DMS53 treated with DMSO at 0.1 percent for 48 hours (cell line): ENCODE data around the gene OR10G7.

Source experiments
- DNase-seq: peaks from one replicate; lab custom pipeline; 2025; ENCODE audit not compliant: unreplicated experiment; lab: John Stamatoyannopoulos, UW

The OR10G7 gene, protein sequence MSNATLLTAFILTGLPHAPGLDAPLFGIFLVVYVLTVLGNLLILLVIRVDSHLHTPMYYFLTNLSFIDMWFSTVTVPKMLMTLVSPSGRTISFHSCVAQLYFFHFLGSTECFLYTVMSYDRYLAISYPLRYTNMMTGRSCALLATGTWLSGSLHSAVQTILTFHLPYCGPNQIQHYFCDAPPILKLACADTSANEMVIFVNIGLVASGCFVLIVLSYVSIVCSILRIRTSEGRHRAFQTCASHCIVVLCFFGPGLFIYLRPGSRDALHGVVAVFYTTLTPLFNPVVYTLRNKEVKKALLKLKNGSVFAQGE

DNA sequence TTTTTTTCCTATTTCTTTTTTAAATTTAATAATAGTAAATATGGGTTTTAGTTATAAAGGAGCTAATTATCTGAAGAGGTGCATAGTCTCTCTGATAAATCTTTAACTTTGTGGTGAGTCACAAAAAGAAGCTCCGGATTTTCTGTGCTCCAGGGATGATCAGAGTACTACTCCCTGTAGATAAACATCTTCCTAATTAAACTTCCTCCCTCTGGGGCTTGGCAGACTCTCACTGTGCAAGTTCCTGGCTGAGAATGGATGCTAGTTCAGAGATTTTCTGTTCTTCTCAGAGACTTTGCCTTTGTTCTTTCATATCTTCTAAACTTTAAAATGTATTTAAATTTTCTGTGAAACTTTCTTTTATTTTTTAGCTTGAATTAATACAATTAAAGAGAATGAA is at the start of gene OR10G7:
Gene OR10G7 (minus strand): TSS at position 72 of the 400 bp plus-strand sequence. CDS start 2,324 bp downstream, outside the sequence.
- DNase-seq, result peak; percentile 1

DNA sequence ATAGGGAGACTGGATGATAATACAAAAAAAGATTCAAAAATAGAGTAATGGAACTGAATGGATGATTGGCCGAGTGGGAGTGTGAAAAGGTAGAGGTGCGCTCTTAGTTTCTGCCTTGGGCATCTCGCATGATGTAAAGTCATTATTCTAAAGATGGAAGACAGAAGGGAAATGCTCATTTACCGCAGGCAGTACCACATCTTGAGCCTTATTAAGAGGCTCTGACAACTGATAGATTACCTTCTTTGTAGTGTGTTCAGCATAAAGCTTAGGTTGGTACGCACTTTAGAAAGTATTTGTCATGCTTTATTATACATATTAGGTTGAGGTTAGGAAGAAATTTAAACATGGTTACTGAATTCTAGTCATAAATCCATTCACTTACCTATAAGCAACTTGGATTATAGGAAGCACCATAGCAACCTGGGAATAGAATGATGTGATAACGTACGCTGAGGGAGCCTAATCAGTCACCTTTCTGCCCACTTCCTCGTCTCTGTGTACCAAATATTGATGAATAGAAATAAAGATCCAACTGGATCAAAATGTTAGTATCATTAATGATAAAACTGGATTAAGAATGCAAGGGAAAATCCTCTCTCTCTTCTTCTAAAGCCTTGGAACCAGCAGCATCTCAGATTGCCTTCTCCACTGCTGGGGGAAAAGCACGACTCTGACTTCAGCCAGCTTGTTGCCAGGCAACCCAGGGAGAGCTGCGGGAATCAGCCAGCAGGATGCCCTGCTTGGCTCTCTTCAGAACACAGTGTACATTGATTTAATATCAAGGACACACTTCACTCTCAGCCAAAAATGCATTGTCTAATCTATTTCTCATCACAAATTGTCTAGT is 45.1 kb upstream of the OR10G7 start:
- no peak for DNase-seq

DNA sequence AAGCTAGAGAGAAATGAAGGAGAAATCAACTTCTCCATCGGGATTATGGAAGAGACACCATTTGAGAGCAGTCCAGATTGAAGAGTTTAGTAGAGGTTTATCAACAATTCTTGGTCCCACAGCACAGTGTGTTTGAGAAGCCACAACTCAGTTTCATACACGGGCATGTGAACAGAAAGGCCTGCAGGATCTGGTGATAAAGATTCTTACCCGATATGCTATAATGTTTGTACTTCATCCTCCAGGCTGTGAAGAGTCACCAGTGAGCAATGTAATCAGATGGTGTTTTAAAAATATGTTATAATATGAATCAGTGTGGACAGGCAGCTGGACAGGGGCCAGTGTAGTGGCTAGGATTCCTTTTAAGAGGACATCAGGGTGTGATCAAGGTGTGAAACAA is 44.5 kb upstream of the OR10G7 start:
- DNase-seq, result no peak

DNA sequence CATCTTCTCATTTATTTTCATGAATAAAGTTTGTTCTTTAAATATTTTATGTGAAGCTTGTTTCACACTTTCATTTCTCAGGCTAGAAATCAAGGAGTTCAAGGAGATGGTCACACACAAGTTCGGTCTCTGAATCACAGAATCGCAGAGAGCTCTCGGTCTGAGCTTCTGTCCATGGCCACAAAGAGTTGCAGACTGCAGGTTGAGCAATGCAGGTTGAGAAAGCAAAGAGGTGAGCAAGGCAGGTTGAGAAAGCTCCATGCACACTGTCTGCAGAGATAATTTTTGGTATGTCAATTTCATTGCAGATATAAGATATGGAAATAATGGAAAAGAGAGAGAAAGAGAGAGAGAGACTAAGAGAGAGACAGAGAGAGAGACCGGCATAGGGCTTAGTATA is 41.2 kb upstream of the OR10G7 start:
- no peak for DNase-seq

DNA sequence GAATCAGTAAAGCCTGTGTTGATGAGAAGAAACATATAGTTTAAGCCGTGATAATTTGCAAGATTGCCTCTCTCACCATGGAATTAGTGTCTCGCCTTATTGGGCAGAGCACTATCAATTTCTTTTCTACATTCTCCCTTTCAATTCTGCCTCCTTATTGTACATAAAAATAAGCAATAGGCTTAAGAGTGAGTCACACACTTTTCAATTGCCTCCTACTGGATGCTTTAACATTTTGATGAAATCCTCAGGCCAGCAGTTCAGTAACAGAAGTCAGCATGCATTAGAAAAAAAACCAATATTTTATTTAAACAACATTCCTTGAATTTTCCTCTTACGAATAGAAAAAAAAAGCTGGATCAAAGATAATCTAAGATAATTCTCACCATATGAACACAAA is 40.4 kb upstream of the OR10G7 start:
- DNase-seq, result no peak

DNA sequence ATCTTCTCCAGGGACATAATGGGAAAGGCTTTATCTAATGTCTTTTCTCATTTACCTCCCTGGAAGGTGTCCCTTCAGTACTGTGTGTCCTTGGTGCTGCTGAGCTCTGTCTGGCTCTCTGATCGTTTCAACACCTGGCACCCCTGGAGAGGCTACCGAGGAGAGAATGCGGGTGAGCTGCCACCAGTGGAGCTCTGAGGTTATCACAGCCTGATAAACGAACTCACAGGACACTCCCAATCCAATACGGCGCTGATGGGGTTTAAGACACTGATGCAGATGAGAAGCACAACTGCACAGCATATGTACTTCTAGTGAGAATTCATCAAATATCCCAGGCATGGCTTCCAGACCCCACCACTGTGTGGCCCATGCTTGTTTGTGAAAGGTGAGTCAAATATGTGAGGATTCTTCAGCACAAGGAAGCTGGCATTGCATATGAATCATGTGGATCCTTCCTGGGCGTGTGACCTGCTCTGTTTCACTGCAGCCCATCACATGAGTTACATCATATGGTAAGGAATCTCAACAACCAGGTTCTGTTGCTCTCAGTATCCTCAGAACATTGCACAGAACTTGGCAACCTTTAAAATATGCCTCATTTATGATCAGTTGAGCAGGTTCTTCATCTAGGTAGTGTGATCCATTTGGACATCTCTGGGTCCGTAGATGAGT is 39.3 kb upstream of the OR10G7 start:
- no peak for DNase-seq

DNA sequence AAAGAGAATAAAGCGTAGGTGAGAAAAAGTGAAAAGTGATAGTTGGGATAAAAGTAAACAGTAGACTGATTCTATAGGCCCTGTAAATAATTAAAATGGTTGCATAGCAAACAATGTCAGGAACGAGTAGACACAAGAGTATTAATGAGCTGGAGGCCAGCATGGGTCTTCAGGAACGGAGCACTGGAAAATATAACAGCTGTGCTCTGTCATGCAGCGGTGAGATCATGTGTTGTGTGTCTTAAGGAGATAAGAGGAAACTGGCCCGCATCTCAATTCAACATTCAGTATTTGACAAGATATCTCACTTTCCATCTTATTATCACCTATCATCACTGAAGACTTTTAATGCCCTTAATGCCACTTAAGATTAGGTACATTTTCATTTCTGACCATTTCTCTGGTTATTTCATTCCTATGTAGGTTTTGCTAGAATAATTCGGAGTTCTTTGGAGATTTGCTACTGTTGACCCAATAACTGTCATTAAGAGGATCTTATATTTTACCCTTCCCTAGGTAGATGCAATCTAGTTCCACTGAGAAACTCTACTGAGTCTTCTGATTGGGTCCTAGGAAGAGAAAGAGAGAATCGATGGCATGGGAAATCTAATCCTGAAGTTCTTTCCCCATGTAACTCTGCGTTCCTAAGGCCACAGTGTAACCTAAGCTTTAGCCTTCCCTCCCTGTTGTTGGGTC is 38.7 kb upstream of the OR10G7 start:
- no peak for DNase-seq

DNA sequence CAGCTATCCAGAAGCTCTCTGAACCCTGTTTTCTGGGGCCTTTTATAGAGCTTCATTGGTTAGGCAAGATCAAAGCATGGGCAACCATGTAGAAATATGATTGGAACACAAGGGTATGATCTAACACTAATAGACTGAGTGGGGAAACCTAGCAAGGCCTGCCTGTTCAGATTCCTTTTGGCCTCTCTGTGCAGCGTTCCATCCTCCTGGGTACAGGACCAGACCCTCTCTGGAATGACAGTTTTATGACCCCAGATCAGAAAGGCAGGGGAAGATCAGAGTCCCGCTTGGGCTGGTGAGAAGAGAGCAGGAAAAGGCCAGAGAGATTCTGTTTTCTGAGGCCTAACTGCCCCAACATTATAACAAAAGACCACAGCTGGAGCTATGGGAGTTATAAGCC is 37.5 kb upstream of the OR10G7 start:
- DNase-seq, result no peak

DNA sequence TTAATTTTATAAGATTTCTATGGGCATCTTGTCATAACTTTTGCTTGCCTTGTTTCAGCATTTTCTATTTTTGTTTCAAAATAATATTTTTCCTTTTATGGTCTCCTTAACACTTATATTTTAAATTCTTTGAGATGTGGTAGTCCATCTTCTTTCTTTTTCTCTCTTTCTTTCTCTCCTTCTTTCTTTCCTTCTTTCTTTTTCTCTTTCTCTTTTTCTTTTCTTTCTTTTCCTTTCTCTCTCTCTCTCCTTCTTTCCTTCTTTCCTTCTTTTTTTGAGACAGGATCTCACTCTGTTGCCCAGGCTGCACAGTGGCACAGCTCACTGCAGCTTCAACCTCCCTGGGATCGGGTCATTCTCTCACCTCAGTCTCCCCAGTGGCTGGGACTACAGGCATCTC is 36.1 kb upstream of the OR10G7 start:
- DNase-seq, result no peak

DNA sequence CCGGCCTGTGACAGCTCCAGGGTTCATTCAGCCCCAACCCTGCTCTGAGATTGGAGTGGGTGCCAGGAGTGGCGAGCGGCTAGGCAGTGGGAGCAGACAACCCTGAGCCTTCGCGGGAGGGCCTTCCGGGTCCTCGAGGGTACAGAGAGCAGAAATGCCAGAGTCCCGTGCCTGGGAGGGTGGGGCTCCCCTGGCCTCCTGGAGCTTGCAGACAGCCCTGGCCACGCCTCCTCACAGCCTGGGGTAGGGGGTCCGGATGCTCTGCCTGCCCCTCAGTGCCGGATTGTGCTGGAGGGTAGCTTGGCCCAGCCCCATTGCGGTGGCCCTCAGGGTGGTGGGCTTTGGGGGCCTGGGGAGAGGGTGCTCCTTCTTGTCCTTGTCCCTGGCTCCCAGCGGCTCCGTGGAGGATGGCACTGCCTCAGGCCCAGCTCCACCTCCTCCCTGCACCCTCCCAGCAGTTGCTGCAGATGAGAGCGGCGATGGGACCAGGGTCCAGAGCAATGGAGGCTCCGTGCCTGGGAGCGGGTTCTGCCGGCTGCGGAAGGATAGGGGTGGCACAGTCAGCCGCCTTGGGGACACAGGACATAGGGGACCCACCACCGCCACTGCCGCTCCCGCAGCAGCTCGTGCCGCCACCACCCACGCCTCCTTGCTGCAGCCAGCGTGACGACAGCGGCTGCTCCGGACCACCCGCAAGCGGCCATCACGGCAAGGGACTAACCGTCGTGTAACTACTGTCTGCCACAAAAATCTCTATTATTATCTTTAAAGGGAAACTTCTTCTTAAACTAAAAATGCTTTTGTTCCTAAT is 34.9 kb upstream of the OR10G7 start:
- no peak for DNase-seq

DNA sequence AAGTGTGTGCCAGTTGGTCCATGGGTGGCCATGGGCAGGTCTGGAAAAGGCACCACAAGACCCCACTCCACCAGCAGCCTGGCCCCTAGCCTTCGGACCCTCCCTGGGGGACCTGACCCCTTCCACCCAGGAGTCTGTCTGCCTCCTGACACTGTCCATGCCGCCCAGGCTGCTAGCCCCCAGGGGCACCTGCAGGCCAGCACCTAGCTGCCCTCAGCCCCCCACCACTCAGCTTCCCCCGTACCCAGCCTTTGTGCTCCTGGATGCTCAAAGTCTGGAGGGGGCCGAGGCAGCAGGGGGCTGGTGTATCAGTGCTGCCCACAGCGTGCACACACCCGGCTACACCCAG is 34.3 kb upstream of the OR10G7 start:
- DNase-seq, result no peak

DNA sequence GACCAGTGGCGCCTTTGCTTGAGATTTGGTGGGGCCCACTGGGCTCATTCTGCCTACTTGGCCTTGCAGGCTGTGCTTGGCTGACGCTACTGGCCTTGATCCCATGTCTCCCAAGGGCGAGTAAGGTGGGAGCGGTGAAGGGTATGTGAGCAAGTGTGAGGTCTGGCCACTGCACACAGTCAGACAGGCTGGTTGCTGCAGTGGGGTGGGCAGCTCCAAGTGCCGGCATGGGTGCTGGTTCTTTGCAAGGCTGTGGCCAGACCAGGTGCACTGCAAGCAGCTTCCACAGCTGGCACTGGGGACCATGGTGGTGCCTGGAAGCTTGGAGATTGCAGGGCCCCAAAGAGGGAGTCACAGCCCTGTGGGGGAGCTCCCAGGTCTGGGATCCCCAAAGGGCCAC is 33.4 kb upstream of the OR10G7 start:
- DNase-seq, result no peak

DNA sequence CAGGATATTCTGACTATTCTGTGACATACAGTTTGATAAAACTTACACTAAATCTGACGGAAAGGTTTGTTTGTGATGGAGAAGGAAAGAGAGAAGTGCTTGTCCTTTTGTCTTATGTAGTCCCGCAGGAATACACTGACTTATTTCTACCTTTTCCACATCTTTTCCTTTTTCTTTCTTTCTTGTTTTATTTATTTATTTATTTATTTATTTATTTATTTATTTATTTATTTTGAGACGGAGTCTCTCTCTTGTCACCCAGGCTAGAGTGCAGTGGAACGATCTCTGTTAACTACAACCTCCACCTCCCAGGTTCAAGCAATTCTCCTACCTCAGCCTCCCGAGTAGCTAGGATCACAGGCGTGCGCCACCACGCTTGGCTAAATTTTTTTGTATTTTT is 31.0 kb upstream of the OR10G7 start:
- DNase-seq, result no peak

DNA sequence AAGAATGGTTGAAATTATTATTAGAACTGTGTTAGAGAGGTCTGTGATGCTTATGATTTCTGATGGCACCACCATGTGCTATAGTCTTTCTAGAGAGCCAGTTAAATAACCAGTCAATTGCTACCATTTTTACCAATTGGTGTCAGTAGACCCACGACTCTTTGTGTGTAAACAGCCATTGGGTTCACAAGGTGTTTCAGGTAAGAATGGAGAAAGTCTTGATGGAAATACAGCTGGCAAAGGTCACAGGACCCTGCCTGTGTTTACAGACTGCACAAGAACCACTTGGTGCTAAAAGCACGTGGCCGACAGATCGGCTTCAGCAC is 30.5 kb upstream of the OR10G7 start:
- DNase-seq, result peak; percentile 84

DNA sequence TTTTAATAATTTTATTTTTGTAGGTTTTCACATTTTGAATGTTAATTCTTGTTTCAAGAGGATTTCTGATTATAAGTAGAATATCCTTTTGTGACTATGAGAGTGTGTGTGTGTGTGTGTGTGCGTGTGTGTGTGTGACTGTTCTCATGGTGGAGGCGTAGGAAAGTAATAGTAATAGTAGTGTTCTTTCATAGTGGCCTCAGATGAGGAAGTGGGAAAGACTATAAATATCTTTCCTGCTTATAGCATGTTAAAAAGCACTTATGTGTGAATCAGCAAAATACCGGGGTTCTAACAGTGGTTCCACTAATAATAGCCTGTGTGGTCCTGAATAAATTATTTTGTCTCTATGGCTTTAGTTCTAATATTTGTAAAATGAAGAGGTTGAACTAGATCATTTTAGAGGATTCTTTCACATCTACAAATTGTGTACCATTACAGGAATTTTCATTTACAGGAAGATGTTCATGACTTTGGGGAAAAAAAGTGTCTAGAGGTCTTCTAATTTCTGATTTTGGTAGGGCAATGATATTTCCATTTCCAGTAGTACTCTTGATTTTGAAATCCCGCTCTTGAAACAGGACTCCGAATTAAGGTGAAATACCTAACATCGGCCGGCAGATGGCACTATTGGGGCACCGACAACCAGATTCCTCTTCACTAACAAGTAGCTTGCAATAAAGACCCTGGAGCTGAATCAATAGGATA is 29.9 kb upstream of the OR10G7 start:
- peak; percentile 84 for DNase-seq

DNA sequence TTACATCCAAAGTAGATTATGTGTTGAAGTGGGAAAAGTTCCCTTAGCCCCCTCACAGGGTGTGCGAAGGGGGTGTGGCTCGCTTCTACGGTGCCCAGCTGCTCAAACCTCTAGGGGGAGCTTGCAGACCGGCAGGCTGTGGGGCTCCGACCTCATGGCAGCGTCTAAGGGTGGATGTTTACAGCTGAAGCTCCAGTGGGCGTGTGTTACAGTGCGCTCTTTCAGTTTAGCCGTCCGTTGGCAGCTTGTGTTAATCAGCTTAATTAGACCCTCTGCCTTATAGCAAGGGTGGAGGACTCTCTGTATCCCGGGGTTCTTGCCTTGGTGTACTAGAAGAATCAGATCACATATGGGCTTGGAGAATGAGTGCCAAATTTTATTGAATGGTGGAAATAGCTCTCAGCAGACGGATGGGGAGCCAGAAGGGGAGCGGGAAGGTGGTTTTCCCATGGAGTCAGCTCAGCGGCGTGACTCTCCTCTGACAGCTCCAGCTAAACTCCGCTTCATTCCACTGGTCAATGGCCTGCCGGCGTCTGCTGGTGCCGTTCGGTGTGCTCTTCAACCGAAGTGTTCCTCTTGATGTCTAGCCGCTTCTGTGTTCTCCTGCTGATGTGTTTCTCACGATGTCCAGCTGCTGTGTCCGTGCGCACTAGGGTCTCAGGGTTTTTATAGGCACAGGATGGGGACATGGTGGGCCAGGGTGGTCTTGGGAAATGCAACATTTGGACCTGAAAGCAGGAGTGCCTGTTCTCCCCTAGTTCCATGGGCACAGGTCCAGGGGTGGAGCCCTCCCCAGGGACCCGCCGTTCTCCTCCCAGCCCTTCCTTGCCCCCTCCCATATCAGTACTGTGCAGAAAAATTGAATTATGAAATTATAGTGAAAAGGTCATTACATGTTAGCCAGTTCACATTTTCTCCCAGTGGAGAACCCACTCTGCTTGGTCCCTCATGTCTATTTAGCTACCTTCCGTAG is 28.6 kb upstream of the OR10G7 start:
- DNase-seq, result peak; percentile 60

DNA sequence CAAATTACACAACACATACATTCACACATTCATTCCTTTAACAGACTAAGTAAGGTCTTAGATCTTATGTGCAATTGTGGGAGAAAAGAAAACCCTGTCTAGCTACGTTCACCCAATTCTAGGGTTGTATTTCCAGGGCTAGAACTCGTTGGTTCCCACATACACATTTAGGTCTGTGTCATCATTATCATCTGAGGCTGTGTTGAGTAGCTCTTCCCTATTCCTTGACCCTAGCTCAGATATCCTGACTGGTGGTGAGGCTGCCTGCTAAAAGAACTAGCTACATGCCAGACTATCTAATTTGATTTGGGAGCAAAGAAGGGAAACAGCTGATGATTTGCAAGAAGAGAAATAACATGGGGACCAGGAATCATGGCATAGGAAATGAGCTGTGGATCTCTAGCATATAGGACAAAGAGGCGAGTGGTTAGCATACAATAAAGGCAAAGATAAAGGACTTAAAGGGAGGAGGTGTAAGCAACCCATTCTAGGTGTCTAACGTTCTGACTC is 27.5 kb upstream of the OR10G7 start:
- no peak for DNase-seq

DNA sequence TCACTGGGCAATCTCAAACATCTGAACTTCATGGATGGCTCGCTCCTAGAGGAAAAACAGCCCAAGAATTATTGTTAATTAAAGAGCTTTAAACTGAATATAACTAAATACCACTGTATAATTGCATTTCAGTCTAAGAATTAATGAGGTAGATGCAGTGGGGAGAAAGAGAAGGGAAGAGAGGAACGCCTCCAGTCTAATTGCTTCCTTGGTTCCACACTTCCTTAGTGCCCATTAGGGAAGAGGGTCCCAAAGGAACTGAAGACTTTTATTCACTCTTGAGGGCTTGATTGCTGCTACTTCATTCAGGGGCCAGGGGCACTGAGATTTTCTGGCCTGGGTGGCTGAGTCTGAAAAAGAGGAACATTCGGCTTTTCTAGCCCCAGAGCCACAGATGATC is 11.8 kb upstream of the OR10G7 start:
- DNase-seq, result no peak

DNA sequence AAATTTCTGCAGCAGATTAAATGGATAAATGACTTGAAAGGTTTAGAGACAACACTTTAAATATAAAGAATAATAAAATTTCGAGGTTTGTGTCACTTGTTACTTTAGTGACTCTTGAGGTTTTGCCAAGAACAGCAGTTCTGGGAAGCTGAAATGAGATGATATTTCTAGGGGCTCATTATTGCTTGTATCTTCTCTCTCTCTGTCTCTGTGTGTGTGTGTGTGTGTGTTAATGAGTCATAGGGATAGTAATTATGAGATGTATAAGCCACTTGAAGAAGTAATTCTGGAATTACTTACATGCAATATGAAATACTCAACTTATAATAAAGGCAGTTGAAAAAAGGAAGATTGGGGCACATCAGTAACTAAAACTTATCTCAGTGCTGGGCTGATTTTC is 9.6 kb upstream of the OR10G7 start:
- no peak for DNase-seq
